ENCODE measurements around the gene ABAT.
A peak's percentile ranks its signal among the peaks of the same experiment; 100 is the strongest.

- TF ChIP-seq CTCF (IDR thresholded peaks at IDR 0.05) (no peak), POLR2A (IDR thresholded peaks at IDR 0.05) (peak; percentile 44)
Measured at GRCh38 chr16:8740775-8741355, 66.4 kb downstream of the ABAT start.

All from right lobe of liver (tissue), 4 donors.